NCI-H2227 (cell line): ENCODE measurements around the gene CRHR1.
A peak's percentile ranks its signal among the peaks of the same experiment; 100 is the strongest.
"Not testable (repeated sequence)": the region's sequence is repeated elsewhere in the genome, so short reads cannot be mapped to it uniquely, and the experiment has no call there.

Experiments
- DNase-seq: peaks from one replicate; lab custom pipeline; 2025; ENCODE audit not compliant: unreplicated experiment; lab: John Stamatoyannopoulos, UW

CRHR1 gene

DNA sequence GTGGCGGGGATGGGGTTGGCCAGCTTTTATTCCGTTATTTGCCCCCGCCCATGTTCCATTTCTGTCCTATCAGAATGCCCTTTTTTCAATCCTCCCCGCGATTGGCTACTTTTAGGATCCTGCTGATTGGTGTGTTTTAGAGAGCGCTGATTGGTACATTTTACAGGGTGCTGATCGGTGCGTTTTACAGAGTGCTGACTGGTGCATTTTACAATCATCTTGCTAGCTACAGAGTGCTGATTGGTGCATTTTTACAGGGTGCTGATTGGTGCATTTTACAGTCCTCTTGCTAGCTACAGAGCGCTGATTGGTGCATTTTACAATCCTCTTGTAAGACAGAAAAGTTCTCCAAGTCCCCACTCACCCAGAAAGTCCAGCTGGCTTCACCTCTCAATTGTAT, 78.0 kb downstream of the CRHR1 start:
- DNase-seq: not testable (repeated sequence)

GRCh38 chr17:45863857-45864654, 79.9 kb downstream of the CRHR1 start:
- no peak for DNase-seq

DNA sequence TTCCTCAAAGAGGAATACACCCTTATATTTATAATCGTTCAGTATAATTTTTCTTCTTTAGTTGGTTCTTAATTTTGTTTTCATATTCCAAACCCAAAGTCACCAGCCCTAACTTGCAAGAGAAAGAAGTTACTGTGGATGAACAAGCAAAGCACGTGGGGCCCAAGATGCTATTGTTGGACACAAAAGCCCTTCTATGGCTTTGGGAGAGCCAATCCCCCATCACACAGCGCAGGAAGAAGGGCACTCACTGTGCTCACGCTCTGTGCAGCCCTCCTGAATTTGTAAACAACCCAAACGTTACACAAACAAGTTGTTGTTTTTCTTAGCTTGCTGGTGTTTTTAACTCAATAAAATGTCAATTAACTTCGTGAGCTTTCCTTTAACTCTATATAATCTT, 83.1 kb downstream of the CRHR1 start:
- DNase-seq: no peak

GRCh38 chr17:45867702-45868101, 83.6 kb downstream of the CRHR1 start:
- DNase-seq: no peak

GRCh38 chr17:45868276-45868675, 84.2 kb downstream of the CRHR1 start:
- DNase-seq: no peak

- no peak for DNase-seq
Observed at GRCh38 chr17:45869676-45870341, 85.7 kb downstream of the CRHR1 start.

DNA sequence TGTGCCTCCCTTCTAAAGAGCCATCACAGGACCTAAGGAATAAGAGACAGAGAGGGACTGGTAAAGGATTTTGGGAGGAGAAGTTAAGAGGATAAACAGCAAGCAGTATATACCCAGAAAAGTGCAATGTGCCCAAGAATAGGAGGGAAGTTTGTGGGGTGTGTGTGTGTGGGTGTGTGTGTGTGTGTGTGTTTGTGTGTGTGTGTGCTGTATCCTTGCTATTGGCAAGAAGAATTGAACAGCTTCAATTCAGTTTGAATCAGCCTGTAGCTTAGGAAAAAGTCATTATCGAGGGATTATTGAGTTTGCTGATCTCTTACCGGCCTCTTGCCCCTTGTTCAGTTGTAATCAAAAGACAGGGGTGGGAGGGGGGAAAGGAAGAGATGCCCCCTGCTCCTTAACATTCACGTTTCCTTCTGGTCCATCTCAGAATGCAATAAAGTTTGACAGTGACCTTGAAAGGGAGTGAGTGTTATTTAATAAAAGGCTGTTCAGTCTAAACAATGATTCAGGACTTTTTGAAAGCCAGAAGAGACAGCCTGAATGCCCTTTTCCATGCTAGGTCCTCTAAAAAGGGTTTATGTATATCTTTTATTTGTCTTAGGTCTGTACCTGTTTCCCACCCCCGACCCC, 86.3 kb downstream of the CRHR1 start:
- DNase-seq: no peak

DNA sequence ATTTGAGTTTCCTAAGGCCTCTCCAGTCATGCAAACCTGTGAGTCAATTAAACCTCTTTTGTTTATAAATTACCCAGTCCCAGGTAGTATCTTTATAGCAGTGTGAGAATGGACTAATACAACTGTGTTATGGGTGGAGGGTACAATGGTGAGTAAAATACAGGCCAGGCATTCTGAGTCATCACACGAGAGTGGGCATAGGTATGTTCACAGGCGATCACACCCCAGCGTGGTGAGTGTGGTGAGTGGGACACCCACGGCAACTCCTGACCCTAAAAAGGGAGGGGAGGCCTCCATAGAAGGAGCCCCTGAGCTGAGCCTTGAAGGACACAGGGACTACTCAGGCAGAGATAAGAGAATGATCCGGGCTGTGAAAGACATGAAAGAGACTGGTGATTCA, 87.6 kb downstream of the CRHR1 start:
- DNase-seq: no peak

- peak; percentile 35 for DNase-seq
Observed at GRCh38 chr17:45873728-45874127, 89.6 kb downstream of the CRHR1 start.

DNA sequence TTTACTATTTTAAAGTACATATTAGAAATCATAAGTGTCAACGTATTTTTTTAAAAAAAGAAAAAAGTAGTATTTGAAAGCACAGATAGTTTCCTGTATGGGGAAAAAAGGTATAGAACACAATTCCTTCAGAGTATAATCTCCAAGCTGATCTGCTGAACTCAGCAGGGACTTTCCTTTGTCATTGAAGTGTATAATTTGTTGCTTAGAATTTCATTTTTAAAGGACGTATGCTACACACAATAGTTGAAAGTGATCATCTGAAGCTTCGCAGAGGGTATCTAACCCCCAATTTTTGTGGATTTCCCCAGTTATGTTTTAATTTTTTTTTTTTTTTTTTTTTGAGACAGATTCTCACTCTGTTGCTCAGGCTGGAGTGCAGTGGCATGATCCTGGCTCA, 90.0 kb downstream of the CRHR1 start:
- DNase-seq: no peak

DNA sequence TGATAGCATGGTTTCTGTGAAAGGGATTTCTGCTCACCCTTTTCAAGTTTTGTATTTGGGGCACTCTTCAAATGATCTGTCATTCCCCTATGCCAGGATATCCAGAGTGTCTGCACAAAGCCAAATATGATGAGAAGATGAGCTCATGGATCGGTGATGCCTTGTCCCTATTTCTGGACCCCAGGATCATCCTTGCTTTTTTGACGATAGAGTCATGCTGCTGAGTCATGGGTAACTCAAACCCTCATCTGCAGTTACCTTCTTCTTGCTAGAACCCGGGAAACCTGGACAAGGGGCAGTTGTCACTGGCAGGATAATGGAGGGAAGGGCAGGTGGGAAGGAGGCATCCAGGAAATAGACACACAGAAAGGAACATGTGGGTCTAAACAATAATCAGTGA, 92.4 kb downstream of the CRHR1 start:
- no peak for DNase-seq

DNA sequence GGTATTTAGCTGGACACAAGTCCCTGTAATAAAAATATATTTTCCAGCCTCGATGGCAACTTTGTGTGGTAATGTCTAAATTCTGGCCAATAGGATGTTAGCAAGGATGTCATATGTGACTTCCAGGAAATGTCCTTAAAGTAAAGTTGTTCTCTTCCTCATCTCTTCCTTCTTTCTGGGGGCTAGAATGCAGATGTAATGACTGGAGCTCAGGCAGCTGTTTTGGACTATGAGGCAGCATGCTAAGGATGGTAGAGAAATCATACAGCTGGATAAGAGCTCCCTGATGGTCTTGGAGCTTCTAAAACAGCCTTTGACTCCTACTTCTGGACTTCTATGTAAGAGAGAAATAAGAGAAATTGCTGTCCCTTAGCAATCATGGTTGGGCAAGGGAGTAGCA, 93.3 kb downstream of the CRHR1 start:
- DNase-seq: no peak

DNA sequence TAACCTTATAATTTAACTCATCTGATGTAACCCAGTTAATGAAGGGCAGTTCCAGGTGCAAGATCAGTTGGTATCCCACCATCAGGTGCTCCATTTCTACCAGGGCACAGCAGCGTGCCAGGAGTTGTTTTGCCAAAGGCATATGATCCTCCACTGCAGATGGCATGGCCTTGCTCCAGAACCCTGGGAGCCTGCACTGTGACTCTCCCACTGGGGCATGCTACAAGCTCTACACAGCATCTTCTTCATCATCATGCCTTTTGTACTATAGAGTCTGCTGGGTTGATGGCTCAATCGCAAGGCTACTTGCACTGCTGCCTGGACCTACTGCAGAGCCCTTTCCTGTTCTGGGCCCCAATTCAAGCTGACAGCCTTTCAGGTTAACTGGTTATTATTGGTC, 98.9 kb downstream of the CRHR1 start:
- no peak for DNase-seq
